Breast epithelium (tissue), 3 donors: Measurements from ENCODE around the gene CIT.

Source experiments
- CTCF ChIP-seq, 3 donors: fragments of 450-650 bp; IDR thresholded peaks; one replicate each; pipeline ENCODE4 v1.5.1; 2016 to 2017; ENCODE audit warnings: antibody characterized with exemption in 3 of 3, mild to moderate bottlenecking in 3 of 3, moderate library complexity in 3 of 3
- POLR2AphosphoS5 ChIP-seq, 3 donors: sonication (generic); formaldehyde crosslinking; IDR thresholded peaks; one replicate each; pipeline ENCODE4 v1.6.1; 2017; ENCODE audit warnings: antibody characterized with exemption in 3 of 3

GRCh38 chr12:119838826-119839600 is 38.1 kb downstream of the CIT start:
- no peak for TF ChIP-seq CTCF (IDR thresholded peaks at IDR 0.05)
- no peak for TF ChIP-seq POLR2AphosphoS5 (IDR thresholded peaks at IDR 0.05)
